GM18517 (cell line): ENCODE data around the gene ZSWIM6.
A peak's percentile ranks its signal among the peaks of the same experiment; 100 is the strongest.

Experiments
- ATAC-seq: cut with Tn5 transposase; IDR thresholded peaks from one replicate; pipeline ENCODE4 v1.9.1; 2021; ENCODE audit warnings: mild to moderate bottlenecking, moderate library complexity; ENCODE audit not compliant: unreplicated experiment

The ZSWIM6 gene

GRCh38 chr5:61526207-61526519 is 194.1 kb downstream of the ZSWIM6 start:
- no peak for ATAC-seq

GRCh38 chr5:61532983-61533382 is 200.9 kb downstream of the ZSWIM6 start:
- ATAC-seq, result no peak

- ATAC-seq, result peak; percentile 82
Observed at GRCh38 chr5:61534481-61535267, 202.6 kb downstream of the ZSWIM6 start.

- ATAC-seq, result no peak
Observed at GRCh38 chr5:61535828-61536227, 203.8 kb downstream of the ZSWIM6 start.

GRCh38 chr5:61536922-61537321 is 204.9 kb downstream of the ZSWIM6 start:
- ATAC-seq, result no peak

GRCh38 chr5:61538722-61539501 is 206.9 kb downstream of the ZSWIM6 start:
- no peak for ATAC-seq

- ATAC-seq, result no peak
Observed at GRCh38 chr5:61549530-61549929, 217.5 kb downstream of the ZSWIM6 start.

- no peak for ATAC-seq
Observed at GRCh38 chr5:61551637-61552313, 219.7 kb downstream of the ZSWIM6 start.

- ATAC-seq, result no peak
Observed at GRCh38 chr5:61559146-61559545, 227.1 kb downstream of the ZSWIM6 start.

- no peak for ATAC-seq
Observed at GRCh38 chr5:61559722-61560121, 227.7 kb downstream of the ZSWIM6 start.

GRCh38 chr5:61563401-61563800 is 231.3 kb downstream of the ZSWIM6 start:
- no peak for ATAC-seq

GRCh38 chr5:61567337-61567736 is 235.3 kb downstream of the ZSWIM6 start:
- ATAC-seq, result no peak

- no peak for ATAC-seq
Observed at GRCh38 chr5:61569353-61569752, 237.3 kb downstream of the ZSWIM6 start.

GRCh38 chr5:61570767-61571166 is 238.7 kb downstream of the ZSWIM6 start:
- ATAC-seq, result no peak

- no peak for ATAC-seq
Observed at GRCh38 chr5:61572959-61573358, 240.9 kb downstream of the ZSWIM6 start.

- ATAC-seq, result no peak
Observed at GRCh38 chr5:61575103-61575502, 243.0 kb downstream of the ZSWIM6 start.

- ATAC-seq, result no peak
Observed at GRCh38 chr5:61575581-61575980, 243.5 kb downstream of the ZSWIM6 start.

GRCh38 chr5:61576556-61576955 is 244.5 kb downstream of the ZSWIM6 start:
- no peak for ATAC-seq

GRCh38 chr5:61578858-61579503 is 246.9 kb downstream of the ZSWIM6 start:
- ATAC-seq, result no peak

GRCh38 chr5:61582205-61582820 is 250.3 kb downstream of the ZSWIM6 start:
- ATAC-seq, result no peak

- no peak for ATAC-seq
Observed at GRCh38 chr5:61582887-61583286, 250.8 kb downstream of the ZSWIM6 start.
